AG04450 (cell line): ENCODE measurements around the gene PTGDS. TPM values are rescaled to one million over a fixed set of nuclear protein-coding genes. Genes with fewer than 3 reads are reported as not detected.
A peak's percentile ranks its signal among the peaks of the same experiment; 100 is the strongest.
"Not testable (repeated sequence)": the region's sequence is repeated elsewhere in the genome, so short reads cannot be mapped to it uniquely, and the experiment has no call there.

Source experiments
- CTCF ChIA-PET: fragments of 300-600, 350-600 bp; formaldehyde crosslinking; extraction: SDS; loops from one replicate; lab custom pipeline; 2022; ENCODE audit warnings: antibody characterized with exemption, inconsistent platforms; lab: Charles Lee
- POLR2A ChIA-PET: fragments of 350-600 bp; formaldehyde crosslinking; extraction: SDS; loops from one replicate; lab custom pipeline; 2021; ENCODE audit warnings: antibody characterized with exemption, inconsistent platforms; lab: Yijun Ruan, JAX
- DNase-seq: peaks from one replicate; pipeline ENCODE4 v3.0.0-alpha.2; 2011; ENCODE audit warnings: low read depth, low spot score
- H3K27ac ChIP-seq: one replicate; pipeline ENCODE4 v1.5.1; 2012; ENCODE audit warnings: low read depth, low read length, control low read depth
- H3K27me3 ChIP-seq: one replicate; pipeline ENCODE4 v1.6.0; 2012; ENCODE audit warnings: low read length; ENCODE audit not compliant: control insufficient read depth, insufficient read depth
- H3K4me3 ChIP-seq: 2 replicates; pipeline ENCODE4 v1.5.1; 2011; ENCODE audit warnings: mild to moderate bottlenecking, low read depth, low read length, control low read depth
- H3K9me3 ChIP-seq: 2 replicates; pipeline ENCODE4 v1.5.1; 2012; ENCODE audit warnings: low read length; ENCODE audit not compliant: control insufficient read depth, insufficient read depth
- CTCF ChIP-seq: IDR thresholded peaks from 2 replicates; pipeline ENCODE4 v1.5.1; 2011; ENCODE audit warnings: low read depth, low read length, control low read depth, inconsistent platforms
- polyA plus RNA-seq: library from polyadenylated mRNA; depleted of rRNA; stranded (reverse); fragments of >200 nt; gene quantifications from 2 replicates; pipeline ENCODE4 v1.2.3, GENCODE V29; 2011

PTGDS gene
- polyA plus RNA-seq, 1 experiment: 7.8 TPM

- TF ChIP-seq CTCF: peak; percentile 26
- DNase-seq, CTCF ChIA-PET, H3K27me3 ChIP-seq, H3K4me3 ChIP-seq, POLR2A ChIA-PET, H3K9me3 ChIP-seq, H3K27ac ChIP-seq: not testable (repeated sequence)
Observed at GRCh38 chr9:137004285-137004684, 27.0 kb downstream of the PTGDS start.

- Histone ChIP-seq H3K27ac (no peak overlapping the region), H3K27me3 (peaks cover 5% of the 10 kb centered on the region), H3K4me3 (no peak overlapping the region), H3K9me3 (peaks cover 15% of the 10 kb centered on the region; the same call in 1 of the 2 replicates)
- DNase-seq: no peak
- ChIA-PET CTCF (interaction anchor here (1.5 to 1.6 kb wide), 2 partner anchors 23 to 28 kb away, joined by 6 to 8 read pairs; no protein-coding TSS in a partner anchor), POLR2A (no interaction called here)
- TF ChIP-seq CTCF: no peak
Observed at GRCh38 chr9:137006116-137007003, 29.1 kb downstream of the PTGDS start.

GRCh38 chr9:137007108-137007815 is 30.0 kb downstream of the PTGDS start:
- POLR2A ChIA-PET: interaction anchor here (0.9 kb wide), 1 partner anchor 14 kb away, joined by 5 read pairs; no protein-coding TSS in a partner anchor
- DNase-seq: peak; percentile 44
- peak overlapping the region; percentile 21 for H3K27ac ChIP-seq
- peaks cover 16% of the 10 kb centered on the region; the same call in 1 of the 2 replicates for H3K9me3 ChIP-seq
- no peak for TF ChIP-seq CTCF
- no peak overlapping the region for H3K4me3 ChIP-seq
- H3K27me3 ChIP-seq: peaks cover 2% of the 10 kb centered on the region
- CTCF ChIA-PET: interaction anchor here (0.5 to 1.6 kb wide), 4 partner anchors 22 to 286 kb away, joined by 3 to 8 read pairs (median 5); no protein-coding TSS in a partner anchor

- POLR2A ChIA-PET: interaction anchor here (0.9 kb wide), 1 partner anchor 14 kb away, joined by 5 read pairs; no protein-coding TSS in a partner anchor
Observed at GRCh38 chr9:137007816-137008270, 30.5 kb downstream of the PTGDS start.

More at GRCh38 chr9:137007816-137008270, 30.5 kb downstream of the PTGDS start:
- DNase-seq: no peak
- Histone ChIP-seq H3K27me3 (peaks cover under 1% of the 10 kb centered on the region), H3K27ac (no peak overlapping the region), H3K4me3 (no peak overlapping the region), H3K9me3 (peaks cover 18% of the 10 kb centered on the region; the same call in 1 of the 2 replicates)
- no peak for TF ChIP-seq CTCF
- CTCF ChIA-PET: interaction anchor here (1.1 to 1.6 kb wide), 3 partner anchors 21 to 41 kb away, joined by 3 to 8 read pairs (median 6); no protein-coding TSS in a partner anchor
